Measurements from ENCODE around the gene CCDC69.
"Not testable (repeated sequence)": the region's sequence is repeated elsewhere in the genome, so short reads cannot be mapped to it uniquely, and the experiment has no call there.

The CCDC69 gene

GRCh38 chr5:151222054-151222789 lies 1.7 kb downstream of the CCDC69 start:
- DNase-seq (ENCODE audit: low read depth in 2 of 2) = no peak

GRCh38 chr5:151221574-151221973 lies 2.3 kb downstream of the CCDC69 start:
- DNase-seq (ENCODE audit: low read depth in 2 of 2) = no peak

GRCh38 chr5:151219789-151220188 lies 4.1 kb downstream of the CCDC69 start:
- no peak for DNase-seq (ENCODE audit: low read depth in 2 of 2)

GRCh38 chr5:151219138-151219537 lies 4.8 kb downstream of the CCDC69 start:
- DNase-seq (ENCODE audit: low read depth in 2 of 2) = no peak

GRCh38 chr5:151218177-151218576 lies 5.7 kb downstream of the CCDC69 start:
- DNase-seq (ENCODE audit: low read depth in 2 of 2) = no peak

- no peak for DNase-seq (ENCODE audit: low read depth in 2 of 2)
These were observed 7.1 kb downstream of the CCDC69 start for GRCh38 chr5:151216781-151217180.

- DNase-seq (ENCODE audit: low read depth in 2 of 2) = no peak
These were observed 8.4 kb downstream of the CCDC69 start for GRCh38 chr5:151215546-151215880.

- peak in 1 of 2 donors; percentile 30 for DNase-seq (ENCODE audit: low read depth in 2 of 2)
These were observed 9.0 kb downstream of the CCDC69 start for GRCh38 chr5:151214614-151215545.

- DNase-seq (ENCODE audit: low read depth in 2 of 2) = peak; percentile 82 to 83
These were observed 9.9 kb downstream of the CCDC69 start for GRCh38 chr5:151213803-151214613.

GRCh38 chr5:151212406-151212798 lies 11.5 kb downstream of the CCDC69 start:
- no peak for DNase-seq (ENCODE audit: low read depth in 2 of 2)

GRCh38 chr5:151208481-151208914 lies 15.4 kb downstream of the CCDC69 start:
- DNase-seq (ENCODE audit: low read depth in 2 of 2) = no peak

GRCh38 chr5:151205411-151205810 lies 18.5 kb downstream of the CCDC69 start:
- DNase-seq (ENCODE audit: low read depth in 2 of 2) = no peak

- no peak for DNase-seq (ENCODE audit: low read depth in 2 of 2)
These were observed 19.8 kb downstream of the CCDC69 start for GRCh38 chr5:151204051-151204450.

GRCh38 chr5:151202381-151203139 lies 21.3 kb downstream of the CCDC69 start:
- DNase-seq (ENCODE audit: low read depth in 2 of 2) = peak in 1 of 2 donors; percentile 35

- no peak for DNase-seq (ENCODE audit: low read depth in 2 of 2)
These were observed 22.8 kb downstream of the CCDC69 start for GRCh38 chr5:151200913-151201595.

- no peak for DNase-seq (ENCODE audit: low read depth in 2 of 2)
These were observed 24.2 kb downstream of the CCDC69 start for GRCh38 chr5:151199581-151200185.

- no peak for DNase-seq (ENCODE audit: low read depth in 2 of 2)
These were observed 25.0 kb downstream of the CCDC69 start for GRCh38 chr5:151198861-151199260.

GRCh38 chr5:151197291-151197600 lies 26.6 kb downstream of the CCDC69 start:
- DNase-seq (ENCODE audit: low read depth in 2 of 2) = not testable (repeated sequence)

- DNase-seq (ENCODE audit: low read depth in 2 of 2) = no peak
These were observed 27.2 kb downstream of the CCDC69 start for GRCh38 chr5:151196556-151197290.

- DNase-seq (ENCODE audit: low read depth in 2 of 2) = no peak
These were observed 28.3 kb downstream of the CCDC69 start for GRCh38 chr5:151195622-151196021.

All from stimulated activated CD8-positive, alpha-beta memory T cell treated with anti-CD3 and anti-CD28 coated beads, Interleukin-15, amount 100 ng/mL, for 48 hours (primary cell).